SK-N-SH (cell line): ENCODE measurements around the gene USP51. TPM values are rescaled to one million over a fixed set of nuclear protein-coding genes. Genes with fewer than 3 reads are reported as not detected.
"Not testable (repeated sequence)": the region's sequence is repeated elsewhere in the genome, so short reads cannot be mapped to it uniquely, and the experiment has no call there.

Source experiments
- CTCF ChIA-PET: fragments of 300-600, 350-600 bp; formaldehyde crosslinking; extraction: SDS; loops from one replicate; lab custom pipeline; 2021; lab: Yijun Ruan, JAX
- POLR2A ChIA-PET: fragments of 350-600 bp; sonication (Branson Sonifier 250); formaldehyde crosslinking; extraction: SDS; loops from one replicate; lab custom pipeline; 2020; ENCODE audit warnings: antibody characterized with exemption, inconsistent platforms; lab: Yijun Ruan, JAX
- DNase-seq: peaks from one replicate; pipeline ENCODE4 v3.0.0; 2012
- H2AFZ ChIP-seq: fragments of 200-600 bp; sonication (generic); 2 replicates; pipeline ENCODE4 v1.8.1; 2016; ENCODE audit warnings: antibody characterized with exemption, mild to moderate bottlenecking, low read depth
- H3F3A ChIP-seq: fragments of 200-600 bp; sonication (generic); replicated peaks from 2 replicates; pipeline ENCODE3; 2016; ENCODE audit warnings: antibody characterized with exemption, mild to moderate bottlenecking; ENCODE audit not compliant: insufficient read depth
- H3K27ac ChIP-seq, 2 experiments: fragments of 200-500 bp in 1 of 2; fragments of 200-600 bp in 1 of 2; sonication (Bioruptor generic) in 1 of 2; sonication (generic), shearing (Covaris generic) in 1 of 2; 2 replicates each; pipeline versions ENCODE4 v1.5.1 to v1.6.1; 2014 to 2016; ENCODE audit warnings: low read depth in 2 of 2, inconsistent platforms in 1 of 2, low read length in 1 of 2, mild to moderate bottlenecking in 1 of 2, mixed read lengths in 1 of 2
- H3K27me3 ChIP-seq: fragments of 200-600 bp; sonication (generic), shearing (Covaris generic); 2 replicates; pipeline ENCODE4 v1.6.1; 2016; ENCODE audit warnings: mixed run types; ENCODE audit not compliant: insufficient read depth
- H3K36me3 ChIP-seq, 2 experiments: fragments of 200-500 bp in 1 of 2; fragments of 200-600 bp in 1 of 2; sonication (Bioruptor generic) in 1 of 2; sonication (generic) in 1 of 2; replicated peaks in 1 of 2; 2 replicates each; pipeline versions ENCODE3 to v1.5.1; 2014 to 2016; ENCODE audit warnings: low read length in 1 of 2, mild to moderate bottlenecking in 1 of 2; ENCODE audit not compliant: insufficient read depth in 2 of 2, control insufficient read depth in 1 of 2
- H3K4me1 ChIP-seq, 2 experiments: fragments of 200-500 bp in 1 of 2; fragments of 200-600 bp in 1 of 2; sonication (Bioruptor generic) in 1 of 2; sonication (generic), shearing (Covaris generic) in 1 of 2; 2 replicates each; pipeline versions ENCODE4 v1.5.1 to v1.6.1; 2014 to 2016; ENCODE audit warnings: low read depth in 1 of 2, low read length in 1 of 2, mixed run types in 1 of 2; ENCODE audit not compliant: insufficient read depth in 2 of 2, control insufficient read depth in 1 of 2
- H3K4me2 ChIP-seq: fragments of 200-600 bp; sonication (generic), shearing (Covaris generic); 2 replicates; pipeline ENCODE4 v1.6.1; 2017; ENCODE audit warnings: mixed run types
- H3K4me3 ChIP-seq, 2 experiments: fragments of 200-500 bp in 1 of 2; fragments of 200-600 bp in 1 of 2; sonication (Bioruptor generic) in 1 of 2; sonication (generic), shearing (Covaris generic) in 1 of 2; 2 replicates each; pipeline versions ENCODE4 v1.5.1 to v1.8.1; 2014 to 2016; ENCODE audit warnings: low read depth in 2 of 2, inconsistent platforms in 1 of 2, low read length in 1 of 2, mild to moderate bottlenecking in 1 of 2, mixed read lengths in 1 of 2, moderate library complexity in 1 of 2
- H3K79me2 ChIP-seq: fragments of 200-600 bp; sonication (generic); 2 replicates; pipeline ENCODE4 v1.8.1; 2017; ENCODE audit warnings: mild to moderate bottlenecking; ENCODE audit not compliant: insufficient read depth
- H3K9ac ChIP-seq: fragments of 200-600 bp; sonication (generic); 2 replicates; pipeline ENCODE4 v1.6.1; 2017; ENCODE audit warnings: mixed run types
- H3K9me2 ChIP-seq: fragments of 200-600 bp; sonication (generic); 2 replicates; pipeline ENCODE4 v1.6.1; 2017; ENCODE audit warnings: mixed run types
- H3K9me3 ChIP-seq: fragments of 200-600 bp; sonication (generic); 2 replicates; pipeline ENCODE4 v1.6.1; 2017; ENCODE audit warnings: mixed run types, mild to moderate bottlenecking, moderate library complexity
- H4K20me1 ChIP-seq: fragments of 200-600 bp; sonication (generic); 2 replicates; pipeline ENCODE4 v1.6.1; 2017; ENCODE audit warnings: mild to moderate bottlenecking, mixed run types; ENCODE audit not compliant: insufficient read depth
- CHD2 ChIP-seq: fragments of 150-350 bp; IDR thresholded peaks from 2 replicates; pipeline ENCODE4 v1.6.1; 2018; ENCODE audit warnings: low read length; ENCODE audit not compliant: partially characterized antibody
- EP300 ChIP-seq, 2 experiments: IDR thresholded peaks; 2 replicates each; pipeline versions ENCODE4 v1.4.0 to v1.6.1; 2012; ENCODE audit warnings: borderline replicate concordance in 1 of 2, low read depth in 1 of 2, low read length in 1 of 2
- EZH2phosphoT487 ChIP-seq: fragments of 200-600 bp; sonication (generic); IDR thresholded peaks from 2 replicates; pipeline ENCODE4 v1.6.1; 2017; ENCODE audit warnings: low read depth, mixed run types, mild to moderate bottlenecking, antibody characterized with exemption, moderate library complexity, borderline replicate concordance
- FOXJ3 ChIP-seq: sonication (generic); formaldehyde crosslinking; IDR thresholded peaks from 2 replicates; pipeline ENCODE4 v1.5.1; 2020; ENCODE audit warnings: mild to moderate bottlenecking, missing genetic modification reagents
- FOXM1 ChIP-seq: IDR thresholded peaks from 2 replicates; pipeline ENCODE4 v1.4.0; 2012; ENCODE audit warnings: low read depth, mild to moderate bottlenecking
- GATA2 ChIP-seq: sonication (generic); formaldehyde crosslinking; IDR thresholded peaks from 2 replicates; pipeline ENCODE4 v1.5.0; 2020; ENCODE audit warnings: mild to moderate bottlenecking, missing genetic modification reagents
- MEF2A ChIP-seq: IDR thresholded peaks from 2 replicates; pipeline ENCODE4 v1.4.0; 2012; ENCODE audit warnings: low read depth, borderline replicate concordance
- MXI1 ChIP-seq: IDR thresholded peaks from 2 replicates; pipeline ENCODE4 v1.6.1; 2012; ENCODE audit warnings: mild to moderate bottlenecking, low read depth, low read length, improper control_type of control experiment
- PBX3 ChIP-seq: IDR thresholded peaks from 2 replicates; pipeline ENCODE4; 2012
- POLR2AphosphoS5 ChIP-seq: IDR thresholded peaks from 2 replicates; pipeline ENCODE4 v1.6.1; 2012; ENCODE audit warnings: low read depth, low read length
- RAD21 ChIP-seq: IDR thresholded peaks from 2 replicates; pipeline ENCODE4 v1.6.1; 2012; ENCODE audit warnings: mild to moderate bottlenecking, low read length
- RCOR1 ChIP-seq: fragments of 150-350 bp; IDR thresholded peaks from 2 replicates; pipeline ENCODE4 v1.6.1; 2017; ENCODE audit warnings: antibody characterized with exemption, low read length
- REST ChIP-seq: IDR thresholded peaks from 2 replicates; pipeline ENCODE4 v1.6.1; 2012; ENCODE audit warnings: mild to moderate bottlenecking, low read depth, low read length, moderate library complexity
- RFX5 ChIP-seq: IDR thresholded peaks from 2 replicates; pipeline ENCODE4 v1.6.1; 2012; ENCODE audit warnings: mild to moderate bottlenecking, improper control_type of control experiment, low read length
- RXRA ChIP-seq: IDR thresholded peaks from 2 replicates; pipeline ENCODE4 v1.4.0; 2012; ENCODE audit warnings: low read depth, mild to moderate bottlenecking, borderline replicate concordance
- SIN3A ChIP-seq: IDR thresholded peaks from 2 replicates; pipeline ENCODE4 v1.6.1; 2012; ENCODE audit warnings: low read depth, mild to moderate bottlenecking, low read length, moderate library complexity, borderline replicate concordance
- SMC3 ChIP-seq: IDR thresholded peaks from 2 replicates; pipeline ENCODE4 v1.6.1; 2012; ENCODE audit warnings: low read depth, low read length, improper control_type of control experiment
- TAF1 ChIP-seq: IDR thresholded peaks from 2 replicates; pipeline ENCODE4 v1.6.1; 2012; ENCODE audit warnings: low read depth, mild to moderate bottlenecking, low read length, moderate library complexity, borderline replicate concordance
- YY1 ChIP-seq: IDR thresholded peaks from 2 replicates; pipeline ENCODE4 v1.4.0; 2012; ENCODE audit warnings: low read depth, mild to moderate bottlenecking
- WGBS: methylation state at CpG from one replicate; pipeline ENCODE4 v1.1.6; 2017; ENCODE audit warnings: low lambda C conversion rate; 5-methylcytosine and 5-hydroxymethylcytosine counted together
- polyA plus RNA-seq, 3 experiments: library from polyadenylated mRNA; depleted of rRNA; stranded (reverse); fragments of >200 nt; gene quantifications; 2 replicates each; pipeline ENCODE4 v1.2.3, GENCODE V29; 2012
- TF ChIP-seq, protein P1 (sequence below): fragments of 200-600 bp; sonication (generic); IDR thresholded peaks from 2 replicates; pipeline ENCODE4 v1.6.1; 2017; ENCODE audit warnings: antibody characterized with exemption, mild to moderate bottlenecking, moderate library complexity

Gene USP51
- polyA plus RNA-seq, 1 of the 3 experiments (the other 2 are of a cell fraction), result 0.36 TPM

GRCh38 chrX:55480390-55481062, 9.1 kb downstream of the USP51 start:
- no peaks in the 10 kb centered on the region for H3K4me1 ChIP-seq
- H3K27me3 ChIP-seq, result no peaks in the 10 kb centered on the region; the same call in 1 of the 2 replicates
- H3K4me3 ChIP-seq, result no peak overlapping the region

DNA sequence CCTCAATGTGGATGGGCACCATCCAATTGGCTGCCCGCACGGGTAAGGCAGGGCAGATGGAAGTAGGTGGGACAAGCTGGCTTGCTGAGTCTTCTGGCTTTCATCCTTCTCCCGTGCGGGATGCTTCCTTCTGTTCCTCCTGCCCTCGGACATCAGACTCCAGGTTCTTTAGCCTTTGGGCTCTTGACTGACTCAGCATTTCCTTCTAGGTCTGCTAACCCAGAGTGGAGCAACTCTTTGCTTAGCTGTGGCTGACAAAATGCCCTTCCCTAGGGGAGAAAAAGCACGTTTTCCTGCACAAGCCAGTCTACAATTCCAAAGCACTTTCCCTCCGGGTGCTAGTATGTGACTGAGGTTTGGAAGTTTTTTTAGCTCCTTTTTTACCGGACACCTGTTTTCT, 9.7 kb downstream of the USP51 start:
- POLR2A ChIA-PET, result not testable (repeated sequence)
- WGBS, result 36% methylated on average over 3 of the region's 8 CpGs

More at GRCh38 chrX:55480390-55481062, 9.1 kb downstream of the USP51 start:
- H4K20me1 ChIP-seq, result no peaks in the 10 kb centered on the region
- 3% methylated on average over 3 of the region's 3 CpGs for WGBS
- H3K79me2 ChIP-seq, result no peaks in the 10 kb centered on the region
- TF ChIP-seq GATA2 (no peak), MXI1 (no peak), YY1 (no peak), RCOR1 (no peak), CHD2 (no peak), TAF1 (no peak), EZH2phosphoT487 (no peak), REST (no peak), SMC3 (no peak), RAD21 (no peak), FOXM1 (no peak), EP300 (IDR thresholded peaks at IDR 0.05; ENCODE audit: borderline replicate concordance in 1 of 2, low read depth in 1 of 2, low read length in 1 of 2) (no peak), MEF2A (no peak), SIN3A (no peak), POLR2AphosphoS5 (no peak), PBX3 (no peak), RFX5 (no peak), FOXJ3 (CRISPR knock-in tag) (no peak), RXRA (no peak)
- TF ChIP-seq, protein P1, sequence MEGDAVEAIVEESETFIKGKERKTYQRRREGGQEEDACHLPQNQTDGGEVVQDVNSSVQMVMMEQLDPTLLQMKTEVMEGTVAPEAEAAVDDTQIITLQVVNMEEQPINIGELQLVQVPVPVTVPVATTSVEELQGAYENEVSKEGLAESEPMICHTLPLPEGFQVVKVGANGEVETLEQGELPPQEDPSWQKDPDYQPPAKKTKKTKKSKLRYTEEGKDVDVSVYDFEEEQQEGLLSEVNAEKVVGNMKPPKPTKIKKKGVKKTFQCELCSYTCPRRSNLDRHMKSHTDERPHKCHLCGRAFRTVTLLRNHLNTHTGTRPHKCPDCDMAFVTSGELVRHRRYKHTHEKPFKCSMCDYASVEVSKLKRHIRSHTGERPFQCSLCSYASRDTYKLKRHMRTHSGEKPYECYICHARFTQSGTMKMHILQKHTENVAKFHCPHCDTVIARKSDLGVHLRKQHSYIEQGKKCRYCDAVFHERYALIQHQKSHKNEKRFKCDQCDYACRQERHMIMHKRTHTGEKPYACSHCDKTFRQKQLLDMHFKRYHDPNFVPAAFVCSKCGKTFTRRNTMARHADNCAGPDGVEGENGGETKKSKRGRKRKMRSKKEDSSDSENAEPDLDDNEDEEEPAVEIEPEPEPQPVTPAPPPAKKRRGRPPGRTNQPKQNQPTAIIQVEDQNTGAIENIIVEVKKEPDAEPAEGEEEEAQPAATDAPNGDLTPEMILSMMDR, result no peak
- H3K27ac ChIP-seq, result no peak overlapping the region
- no peak for DNase-seq
- H3F3A ChIP-seq, result no peaks in the 10 kb centered on the region
- no peaks in the 10 kb centered on the region for H3K9me3 ChIP-seq
- no peak overlapping the region for H3K4me2 ChIP-seq
- CTCF ChIA-PET, result no interaction called here
- H3K36me3 ChIP-seq, result no peaks in the 10 kb centered on the region
- no peak overlapping the region for H3K9ac ChIP-seq
- H3K9me2 ChIP-seq, result no peaks in the 10 kb centered on the region
- no peak overlapping the region for H2AFZ ChIP-seq
- POLR2A ChIA-PET, result no interaction called here

More for the DNA sequence above, 9.7 kb downstream of the USP51 start:
- H3K9ac ChIP-seq, H3K27me3 ChIP-seq, H3K4me1 ChIP-seq, H3F3A ChIP-seq, H3K4me3 ChIP-seq, H4K20me1 ChIP-seq, DNase-seq, H2AFZ ChIP-seq, H3K9me2 ChIP-seq, H3K27ac ChIP-seq, H3K36me3 ChIP-seq, H3K4me2 ChIP-seq, CTCF ChIA-PET, H3K79me2 ChIP-seq, H3K9me3 ChIP-seq: not testable (repeated sequence)
